ENCODE data around the gene FGF11.
"Not testable (repeated sequence)": the region's sequence is repeated elsewhere in the genome, so short reads cannot be mapped to it uniquely, and the experiment has no call there.

The FGF11 gene

DNA sequence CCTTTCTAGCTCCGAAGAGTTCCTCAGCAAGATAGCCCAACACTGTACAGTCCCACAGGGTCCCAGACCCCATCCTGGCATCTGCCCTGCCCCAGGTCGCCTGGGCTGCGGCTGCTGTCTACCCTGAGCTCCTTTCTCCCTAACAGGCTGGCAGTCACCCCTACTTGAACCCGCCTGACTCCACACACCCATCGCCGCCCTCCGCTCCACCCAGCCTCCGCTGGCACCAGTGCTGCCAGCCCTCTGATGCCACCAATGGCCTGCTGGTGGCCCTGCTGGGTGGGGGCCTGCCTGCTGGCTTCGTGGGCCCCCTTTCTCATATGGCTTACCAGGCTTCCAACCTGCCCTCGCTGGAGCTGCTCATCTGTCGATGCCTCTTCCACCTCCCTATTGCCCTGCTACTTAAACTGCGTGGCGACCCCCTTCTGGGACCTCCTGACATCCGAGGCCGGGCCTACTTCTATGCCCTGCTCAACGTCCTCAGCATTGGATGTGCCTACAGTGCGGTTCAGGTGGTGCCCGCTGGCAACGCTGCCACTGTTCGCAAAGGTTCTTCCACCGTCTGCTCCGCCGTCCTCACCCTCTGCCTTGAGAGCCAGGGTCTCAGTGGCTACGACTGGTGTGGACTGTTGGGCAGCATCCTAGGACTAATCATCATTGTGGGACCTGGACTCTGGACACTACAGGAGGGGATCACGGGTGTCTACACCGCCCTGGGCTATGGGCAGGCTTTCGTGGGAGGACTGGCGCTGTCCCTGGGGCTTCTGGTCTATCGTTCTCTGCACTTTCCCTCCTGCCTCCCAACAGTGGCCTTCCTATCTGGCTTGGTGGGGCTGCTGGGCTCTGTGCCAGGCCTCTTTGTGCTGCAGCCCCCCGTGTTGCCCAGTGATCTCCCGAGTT, 42.8 kb downstream of the FGF11 start:
- DNase-seq = not testable (repeated sequence)

DNA sequence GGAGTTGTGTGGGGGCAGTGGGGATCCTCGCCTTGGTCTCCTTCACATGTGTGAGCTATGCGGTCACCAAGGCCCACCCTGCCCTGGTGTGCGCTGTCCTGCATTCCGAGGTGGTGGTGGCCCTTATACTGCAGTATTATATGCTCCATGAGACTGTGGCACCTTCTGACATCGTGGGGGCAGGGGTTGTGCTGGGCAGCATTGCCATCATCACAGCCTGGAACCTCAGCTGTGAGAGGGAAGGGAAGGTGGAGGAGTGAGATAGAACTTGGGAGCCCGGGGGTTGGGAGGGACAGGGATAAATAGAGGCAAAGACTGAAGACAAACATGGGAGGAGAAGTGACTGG, 43.4 kb downstream of the FGF11 start:
- not testable (repeated sequence) for DNase-seq

DNA sequence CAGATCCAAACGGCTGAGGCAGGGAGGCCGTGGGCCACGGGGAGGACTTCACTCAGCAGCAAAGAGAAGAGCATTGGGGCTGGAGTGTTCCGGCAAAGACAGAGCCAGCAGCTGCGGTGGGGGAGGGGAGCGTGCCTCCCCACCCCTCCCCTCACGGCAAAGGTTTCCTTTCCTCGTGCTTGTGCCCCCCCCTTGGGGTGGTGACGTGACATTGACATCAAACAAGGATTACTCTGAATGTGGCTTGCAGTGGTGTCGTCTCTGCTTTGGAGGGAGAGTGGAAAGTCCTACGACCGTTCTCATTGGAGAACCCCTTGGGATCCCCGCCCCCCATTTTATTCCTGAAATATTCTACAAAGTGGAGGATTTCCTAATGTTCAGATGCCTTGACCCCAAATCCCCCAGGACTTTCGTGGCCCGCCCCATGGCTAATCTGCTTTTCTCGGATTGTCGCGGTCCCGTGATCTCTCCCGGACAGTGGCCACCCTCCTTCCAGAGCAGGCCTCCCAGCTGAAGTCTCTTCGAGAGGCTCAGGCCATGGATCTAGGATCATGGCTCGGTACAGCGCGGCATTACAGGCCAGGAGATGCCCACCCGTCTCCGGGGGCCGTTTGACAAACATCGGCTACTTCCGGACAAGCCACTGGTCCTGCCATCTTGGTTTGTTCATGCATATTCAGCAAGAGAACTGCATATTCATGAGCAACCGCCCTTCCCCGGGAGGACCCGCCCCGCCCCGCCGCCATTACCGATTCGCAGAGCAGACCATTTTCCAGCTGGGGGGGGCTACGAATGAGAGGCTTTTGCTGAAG, 44.1 kb downstream of the FGF11 start:
- DNase-seq = peak; percentile 92

DNA sequence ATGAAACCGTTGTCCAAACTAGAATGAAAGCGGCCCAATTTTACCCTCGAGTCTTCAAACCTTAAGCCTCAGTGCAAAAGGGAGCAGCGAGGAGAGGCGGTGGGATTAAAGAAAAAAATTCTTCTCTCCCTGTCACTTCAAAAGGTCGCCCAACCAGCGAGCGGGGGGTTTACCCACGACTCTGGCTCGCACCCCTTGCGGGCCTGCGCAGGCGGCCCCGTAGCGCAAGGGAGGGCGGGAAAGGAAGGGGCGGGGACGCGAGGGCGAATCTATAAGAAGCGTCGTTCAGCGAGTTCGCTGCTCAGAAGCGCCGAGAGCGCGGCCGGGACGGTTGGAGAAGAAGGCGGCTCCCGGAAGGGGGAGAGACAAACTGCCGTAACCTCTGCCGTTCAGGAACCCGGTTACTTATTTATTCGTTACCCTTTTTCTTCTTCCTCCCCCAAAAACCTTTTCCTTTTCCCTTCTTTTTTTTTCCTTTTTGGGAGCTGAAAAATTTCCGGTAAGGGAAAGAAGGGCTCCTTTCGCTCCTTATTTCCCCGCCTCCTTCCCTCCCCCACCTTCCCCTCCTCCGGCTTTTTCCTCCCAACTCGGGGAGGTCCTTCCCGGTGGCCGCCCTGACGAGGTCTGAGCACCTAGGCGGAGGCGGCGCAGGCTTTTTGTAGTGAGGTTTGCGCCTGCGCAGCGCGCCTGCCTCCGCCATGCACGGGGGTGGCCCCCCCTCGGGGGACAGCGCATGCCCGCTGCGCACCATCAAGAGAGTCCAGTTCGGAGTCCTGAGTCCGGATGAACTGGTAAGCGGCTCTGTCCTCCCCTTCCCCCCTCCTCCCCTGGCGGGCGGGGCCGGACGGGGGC, 45.0 kb downstream of the FGF11 start, which contains the start of gene POLR2A:
Gene POLR2A, plus strand, starts transcription at position 300 of the 852 bp plus-strand sequence.
- peak; percentile 97 for DNase-seq

DNA sequence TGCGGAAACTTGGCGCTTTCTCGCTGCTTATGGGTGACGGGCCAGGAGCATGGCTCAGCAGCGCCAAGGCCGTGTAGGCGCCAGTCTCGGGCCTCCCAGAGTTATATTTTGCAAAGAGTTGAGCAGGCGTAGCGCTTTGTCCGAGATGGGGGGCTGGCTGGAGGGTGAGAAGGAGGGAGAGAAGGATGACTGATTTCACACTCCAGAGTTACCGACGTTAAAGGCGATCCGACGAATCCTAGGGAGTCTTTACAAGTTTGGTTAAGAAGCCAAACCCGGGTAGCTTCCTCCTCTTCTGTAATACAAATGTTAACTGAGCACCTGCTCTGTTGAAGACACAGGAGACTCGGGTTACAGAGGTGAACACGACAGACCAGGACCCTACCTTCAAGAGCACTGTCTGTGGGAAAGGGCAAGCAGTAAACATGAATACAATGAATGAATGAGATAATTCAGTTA, 45.6 kb downstream of the FGF11 start:
- no peak for DNase-seq

DNA sequence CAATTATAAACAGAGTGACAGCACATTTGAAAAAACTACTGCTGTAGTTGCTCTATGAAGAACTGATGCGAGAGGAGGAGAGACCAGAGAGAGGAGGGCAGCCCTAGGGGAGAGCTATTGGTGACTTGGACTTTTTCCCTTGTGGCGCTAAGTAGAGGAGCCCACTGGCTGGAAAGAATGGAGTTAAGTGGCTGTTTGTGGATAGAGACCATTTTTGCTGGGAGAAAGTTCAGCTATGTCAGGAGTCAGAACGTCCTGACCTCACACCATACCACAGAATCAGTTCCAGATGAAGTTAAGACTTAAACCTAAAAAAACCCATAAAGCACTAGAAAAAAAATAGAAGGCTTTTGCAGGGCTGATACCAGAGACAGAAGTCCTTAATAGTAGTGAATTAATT, 46.9 kb downstream of the FGF11 start:
- no peak for DNase-seq

DNA sequence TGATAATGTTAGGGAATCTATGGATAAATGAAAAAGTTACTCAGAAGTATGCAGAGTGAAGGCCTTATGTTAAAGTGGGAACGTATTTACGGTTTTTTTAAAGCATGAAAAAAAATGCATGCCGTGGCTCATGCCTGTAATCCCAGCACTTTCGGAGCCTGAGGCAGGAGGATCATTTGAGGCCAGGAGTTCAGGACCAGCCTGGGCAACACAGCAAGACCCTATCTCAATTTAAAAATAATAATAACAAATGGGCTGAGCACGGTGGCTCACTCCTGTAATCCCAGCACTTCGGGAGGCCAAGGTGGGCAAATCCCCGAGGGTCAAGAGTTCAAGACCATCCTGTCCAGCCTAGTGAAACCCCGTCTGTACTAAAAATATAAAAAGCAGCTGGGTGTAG, 50.8 kb downstream of the FGF11 start:
- DNase-seq = no peak

DNA sequence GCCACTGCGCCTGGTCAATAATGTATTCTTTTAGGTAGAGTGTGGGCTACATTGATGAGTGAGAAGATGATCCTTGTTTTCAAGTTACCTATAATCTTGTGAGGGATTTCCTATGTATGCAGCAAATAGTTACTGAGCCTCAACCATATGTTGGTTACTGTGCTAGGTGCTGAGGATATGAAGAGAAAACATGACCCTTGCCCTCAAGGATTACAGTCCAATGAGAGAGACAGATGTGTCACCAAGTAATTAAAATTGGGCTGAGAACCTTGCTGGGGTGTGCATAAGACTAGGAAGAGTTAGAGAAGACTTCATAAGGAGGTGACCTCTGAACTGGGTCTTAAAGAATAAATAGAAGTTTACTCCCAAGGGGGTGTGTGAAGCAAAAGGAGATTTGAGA, 52.3 kb downstream of the FGF11 start:
- no peak for DNase-seq

DNA sequence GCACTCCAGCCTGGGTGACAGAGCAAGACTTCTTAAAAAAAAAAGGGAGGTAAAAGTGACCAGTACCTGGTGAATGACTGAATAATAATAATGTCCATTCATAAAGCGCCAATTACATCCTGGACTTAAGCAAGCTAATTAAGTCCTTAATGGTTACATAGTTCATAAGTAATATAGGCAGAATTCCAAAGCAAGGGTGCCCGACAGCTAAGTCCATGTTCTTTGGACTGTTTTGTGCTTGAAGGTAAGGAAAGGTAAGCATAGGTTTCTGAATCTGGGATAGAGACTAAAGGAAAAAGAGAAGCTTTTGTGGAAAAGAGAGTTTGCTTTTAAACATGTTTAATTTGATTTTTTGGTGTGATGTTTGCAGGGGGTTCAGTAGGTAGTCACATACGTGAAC, 54.6 kb downstream of the FGF11 start:
- no peak for DNase-seq
